ENCODE data around the gene IBTK. TPM values are rescaled to one million over a fixed set of nuclear protein-coding genes. Genes with fewer than 3 reads are reported as not detected.

The IBTK gene
- total RNA-seq, 1 donor from 2014 or later: 24.8 TPM

GRCh38 chr6:82144852-82145340 is 102.6 kb downstream of the IBTK start:
- Mint-ChIP-seq H3K27me3 (ENCODE audit: unreplicated experiment) (no peaks in the 10 kb centered on the region), H3K36me3 (ENCODE audit: low read depth, unreplicated experiment) (no peaks in the 10 kb centered on the region), H3K4me1 (ENCODE audit: unreplicated experiment) (no peaks in the 10 kb centered on the region), H3K4me3 (ENCODE audit: unreplicated experiment) (no peak overlapping the region), H3K9me3 (ENCODE audit: unreplicated experiment) (no peaks in the 10 kb centered on the region), H3K27ac (ENCODE audit: unreplicated experiment) (no peak overlapping the region)
- TF ChIP-seq CTCF (IDR thresholded peaks at IDR 0.05; ENCODE audit: unreplicated experiment): no peak
- no peak for DNase-seq (ENCODE audit: low spot score)

- Mint-ChIP-seq H3K4me3 (ENCODE audit: unreplicated experiment) (no peak overlapping the region), H3K36me3 (ENCODE audit: low read depth, unreplicated experiment) (no peaks in the 10 kb centered on the region)
- no peak for DNase-seq (ENCODE audit: low spot score)
Observed at GRCh38 chr6:82144007-82144851, 103.3 kb downstream of the IBTK start.

GRCh38 chr6:82143041-82143481 is 104.5 kb downstream of the IBTK start:
- Mint-ChIP-seq H3K36me3 (ENCODE audit: low read depth, unreplicated experiment) (no peaks in the 10 kb centered on the region), H3K4me3 (ENCODE audit: unreplicated experiment) (no peak overlapping the region), H3K27ac (ENCODE audit: unreplicated experiment) (no peak overlapping the region), H3K4me1 (ENCODE audit: unreplicated experiment) (no peaks in the 10 kb centered on the region), H3K9me3 (ENCODE audit: unreplicated experiment) (no peaks in the 10 kb centered on the region), H3K27me3 (ENCODE audit: unreplicated experiment) (no peaks in the 10 kb centered on the region)
- no peak for TF ChIP-seq CTCF (IDR thresholded peaks at IDR 0.05; ENCODE audit: unreplicated experiment)
- no peak for DNase-seq (ENCODE audit: low spot score)

More at GRCh38 chr6:82144007-82144851, 103.3 kb downstream of the IBTK start:
- no peaks in the 10 kb centered on the region for H3K9me3 Mint-ChIP-seq (ENCODE audit: unreplicated experiment)
- no peak for TF ChIP-seq CTCF (IDR thresholded peaks at IDR 0.05; ENCODE audit: unreplicated experiment)
- H3K27me3 Mint-ChIP-seq (ENCODE audit: unreplicated experiment): no peaks in the 10 kb centered on the region
- no peak overlapping the region for H3K27ac Mint-ChIP-seq (ENCODE audit: unreplicated experiment)
- no peaks in the 10 kb centered on the region for H3K4me1 Mint-ChIP-seq (ENCODE audit: unreplicated experiment)

- no peaks in the 10 kb centered on the region for H3K36me3 Mint-ChIP-seq (ENCODE audit: low read depth, unreplicated experiment)
- no peaks in the 10 kb centered on the region for H3K27me3 Mint-ChIP-seq (ENCODE audit: unreplicated experiment)
- DNase-seq (ENCODE audit: low spot score): no peak
- no peak for TF ChIP-seq CTCF (IDR thresholded peaks at IDR 0.05; ENCODE audit: unreplicated experiment)
- H3K4me1 Mint-ChIP-seq (ENCODE audit: unreplicated experiment): no peaks in the 10 kb centered on the region
- H3K4me3 Mint-ChIP-seq (ENCODE audit: unreplicated experiment): no peak overlapping the region
- no peak overlapping the region for H3K27ac Mint-ChIP-seq (ENCODE audit: unreplicated experiment)
- no peaks in the 10 kb centered on the region for H3K9me3 Mint-ChIP-seq (ENCODE audit: unreplicated experiment)
Observed at GRCh38 chr6:82142524-82142923, 105.0 kb downstream of the IBTK start.

Data from endothelial cell (in vitro differentiated cells).